Measurements from ENCODE around the gene PSMD8. TPM values are rescaled to one million over a fixed set of nuclear protein-coding genes. Genes with fewer than 3 reads are reported as not detected.

The PSMD8 gene
- total and polyA plus RNA-seq, 4 experiments from 2014 or later = 89.6 to 197 (median 134) TPM

- intact Hi-C loops (cut with micrococcal nuclease) = loop anchor here (10.0 kb wide), 2 partner anchors 236 to 474 kb away; partner anchors contain the start of genes EIF3K, MAP4K1, SIPA1L3 and WDR87
- CTCF ChIA-PET (ENCODE audit: partially characterized antibody) = no interaction called here
These were observed 4.5 kb downstream of the PSMD8 start for GRCh38 chr19:38378866-38379265.

GRCh38 chr19:38381138-38381537 lies 6.8 kb downstream of the PSMD8 start:
- intact Hi-C loops (cut with micrococcal nuclease) = no loop called here
- Histone ChIP-seq H3K4me3 (ENCODE audit: low read length in 2 of 2) (no peak overlapping the region), H3K4me1 (ENCODE audit: insufficient read depth, low read length) (peaks cover 12% of the 10 kb centered on the region), H3K27me3 (ENCODE audit: insufficient read depth, low read length) (no peaks in the 10 kb centered on the region), H3K9me3 (ENCODE audit: control insufficient read depth in 1 of 2, low read length in 2 of 2) (no peaks in the 10 kb centered on the region), H3K36me3 (ENCODE audit: insufficient read depth, low read length) (peaks cover 58% of the 10 kb centered on the region), H3K27ac (ENCODE audit: low read depth, low read length) (no peak overlapping the region)
- no peak for DNase-seq
- no peak overlapping the region for H3K4me3 Mint-ChIP-seq
- no peak overlapping the region for H3K27ac Mint-ChIP-seq
- peaks cover 0 to 5% of the 10 kb centered on the region in 2 donors for H3K27me3 Mint-ChIP-seq
- ChIA-PET POLR2A (ENCODE audit: partially characterized antibody) (no interaction called here), CTCF (ENCODE audit: partially characterized antibody) (interaction anchor here (1.9 kb wide), 1 partner anchor 21 kb away, joined by 5 read pairs; the partner anchor contains the start of gene FAM98C)
- peaks cover 7 to 22% (median 12%) of the 10 kb centered on the region in 4 donors for H3K4me1 Mint-ChIP-seq
- no peaks in the 10 kb centered on the region for H3K9me3 Mint-ChIP-seq
- peaks cover 40 to 50% of the 10 kb centered on the region in 2 donors for H3K36me3 Mint-ChIP-seq

More at GRCh38 chr19:38378866-38379265, 4.5 kb downstream of the PSMD8 start:
- Mint-ChIP-seq H3K36me3 (peaks cover 48 to 58% of the 10 kb centered on the region in 2 donors), H3K27ac (peak overlapping the region in 1 of 7 donors; percentile 57), H3K27me3 (peaks cover 0 to 2% of the 10 kb centered on the region in 2 donors), H3K4me1 (peaks cover 19 to 38% (median 26%) of the 10 kb centered on the region in 4 donors), H3K4me3 (no peak overlapping the region), H3K9me3 (no peaks in the 10 kb centered on the region)
- Histone ChIP-seq H3K4me3 (ENCODE audit: low read length in 2 of 2) (no peak overlapping the region), H3K4me1 (ENCODE audit: insufficient read depth, low read length) (peaks cover 27% of the 10 kb centered on the region), H3K27me3 (ENCODE audit: insufficient read depth, low read length) (no peaks in the 10 kb centered on the region), H3K9me3 (ENCODE audit: control insufficient read depth in 1 of 2, low read length in 2 of 2) (no peaks in the 10 kb centered on the region), H3K36me3 (ENCODE audit: insufficient read depth, low read length) (peaks cover 55% of the 10 kb centered on the region), H3K27ac (ENCODE audit: low read depth, low read length) (no peak overlapping the region)
- no peak for DNase-seq
- POLR2A ChIA-PET (ENCODE audit: partially characterized antibody) = interaction anchor here (1.6 to 5.7 kb wide), 2 partner anchors 10 to 16 kb away, joined by 3 to 78 read pairs; partner anchors contain the start of genes GGN and SPRED3

- ChIA-PET POLR2A (ENCODE audit: partially characterized antibody) (no interaction called here), CTCF (ENCODE audit: partially characterized antibody) (no interaction called here)
- Histone ChIP-seq H3K27ac (ENCODE audit: low read depth, low read length) (no peak overlapping the region), H3K9me3 (ENCODE audit: control insufficient read depth in 1 of 2, low read length in 2 of 2) (no peaks in the 10 kb centered on the region), H3K27me3 (ENCODE audit: insufficient read depth, low read length) (no peaks in the 10 kb centered on the region), H3K4me1 (ENCODE audit: insufficient read depth, low read length) (peaks cover 20% of the 10 kb centered on the region), H3K4me3 (ENCODE audit: low read length in 2 of 2) (no peak overlapping the region), H3K36me3 (ENCODE audit: insufficient read depth, low read length) (peaks cover 47% of the 10 kb centered on the region)
- Mint-ChIP-seq H3K27me3 (peaks cover 0 to 11% of the 10 kb centered on the region in 2 donors), H3K4me1 (peaks cover 10 to 27% (median 14%) of the 10 kb centered on the region in 4 donors), H3K27ac (no peak overlapping the region), H3K4me3 (no peak overlapping the region), H3K9me3 (no peaks in the 10 kb centered on the region), H3K36me3 (peaks cover 35 to 49% of the 10 kb centered on the region in 2 donors)
- intact Hi-C loops (cut with micrococcal nuclease) = no loop called here
- DNase-seq = peak in 1 of 5 donors; percentile 15
These were observed 8.8 kb downstream of the PSMD8 start for GRCh38 chr19:38383184-38383583.

- no peak overlapping the region for H3K4me3 Mint-ChIP-seq
- H3K27me3 Mint-ChIP-seq = peaks cover 0 to 11% of the 10 kb centered on the region in 2 donors
- peaks cover 47% of the 10 kb centered on the region for H3K36me3 ChIP-seq (ENCODE audit: insufficient read depth, low read length)
These were observed 9.4 kb downstream of the PSMD8 start for GRCh38 chr19:38383743-38384142.

GRCh38 chr19:38384209-38385027 lies 10.0 kb downstream of the PSMD8 start:
- intact Hi-C loops (cut with micrococcal nuclease) = no loop called here
- H3K36me3 Mint-ChIP-seq = peaks cover 33 to 44% of the 10 kb centered on the region in 2 donors
- CTCF ChIA-PET (ENCODE audit: partially characterized antibody) = interaction anchor here (1.5 kb wide), 1 partner anchor 140 kb away, joined by 3 read pairs; no protein-coding TSS in a partner anchor

More at GRCh38 chr19:38383743-38384142, 9.4 kb downstream of the PSMD8 start:
- ChIA-PET CTCF (ENCODE audit: partially characterized antibody) (no interaction called here), POLR2A (ENCODE audit: partially characterized antibody) (interaction anchor here (1.1 to 2.6 kb wide), 2 partner anchors 9 to 19 kb away, joined by 5 to 17 read pairs; partner anchors contain the start of genes FAM98C and PSMD8)
- Histone ChIP-seq H3K9me3 (ENCODE audit: control insufficient read depth in 1 of 2, low read length in 2 of 2) (no peaks in the 10 kb centered on the region), H3K27ac (ENCODE audit: low read depth, low read length) (no peak overlapping the region), H3K4me3 (ENCODE audit: low read length in 2 of 2) (no peak overlapping the region), H3K4me1 (ENCODE audit: insufficient read depth, low read length) (peaks cover 24% of the 10 kb centered on the region), H3K27me3 (ENCODE audit: insufficient read depth, low read length) (no peaks in the 10 kb centered on the region)
- Mint-ChIP-seq H3K9me3 (no peaks in the 10 kb centered on the region), H3K4me1 (peaks cover 10 to 29% (median 15%) of the 10 kb centered on the region in 4 donors), H3K27ac (no peak overlapping the region), H3K36me3 (peaks cover 35 to 49% of the 10 kb centered on the region in 2 donors)
- intact Hi-C loops (cut with micrococcal nuclease) = no loop called here
- peak in 1 of 5 donors; percentile 4 for DNase-seq

GRCh38 chr19:38385057-38385803 lies 10.9 kb downstream of the PSMD8 start:
- no peak overlapping the region for H3K4me3 ChIP-seq (ENCODE audit: low read length in 2 of 2)
- intact Hi-C loops (cut with micrococcal nuclease) = no loop called here
- no peak overlapping the region for H3K27ac ChIP-seq (ENCODE audit: low read depth, low read length)
- peak overlapping the region in 3 of 8 donors; percentile 15 to 59 (median 46) for H3K4me3 Mint-ChIP-seq
- POLR2A ChIA-PET (ENCODE audit: partially characterized antibody) = interaction anchor here (1.1 to 2.6 kb wide), 4 partner anchors 9 to 18 kb away, joined by 5 to 17 read pairs (median 10); partner anchors contain the start of genes FAM98C and PSMD8
- H3K36me3 Mint-ChIP-seq = peaks cover 27 to 38% of the 10 kb centered on the region in 2 donors
- peak overlapping the region in 1 of 7 donors; percentile 62 for H3K27ac Mint-ChIP-seq
- CTCF ChIA-PET (ENCODE audit: partially characterized antibody) = interaction anchor here (1.5 kb wide), 1 partner anchor 141 kb away, joined by 3 read pairs; no protein-coding TSS in a partner anchor
- H3K27me3 ChIP-seq (ENCODE audit: insufficient read depth, low read length) = no peaks in the 10 kb centered on the region
- peaks cover 31% of the 10 kb centered on the region for H3K4me1 ChIP-seq (ENCODE audit: insufficient read depth, low read length)
- peak in 1 of 5 donors; percentile 44 for DNase-seq
- H3K9me3 Mint-ChIP-seq = no peaks in the 10 kb centered on the region
- H3K27me3 Mint-ChIP-seq = peaks cover 0 to 11% of the 10 kb centered on the region in 2 donors
- H3K9me3 ChIP-seq (ENCODE audit: control insufficient read depth in 1 of 2, low read length in 2 of 2) = no peaks in the 10 kb centered on the region
- peaks cover 36% of the 10 kb centered on the region for H3K36me3 ChIP-seq (ENCODE audit: insufficient read depth, low read length)
- peaks cover 12 to 38% (median 18%) of the 10 kb centered on the region in 4 donors for H3K4me1 Mint-ChIP-seq

More at GRCh38 chr19:38384209-38385027, 10.0 kb downstream of the PSMD8 start:
- DNase-seq = peak in 1 of 5 donors; percentile 15
- POLR2A ChIA-PET (ENCODE audit: partially characterized antibody) = interaction anchor here (1.1 to 2.6 kb wide), 4 partner anchors 8 to 18 kb away, joined by 5 to 17 read pairs (median 10); partner anchors contain the start of genes FAM98C and PSMD8
- Mint-ChIP-seq H3K4me3 (peak overlapping the region in 1 of 8 donors; percentile 46), H3K27me3 (peaks cover 0 to 11% of the 10 kb centered on the region in 2 donors), H3K9me3 (no peaks in the 10 kb centered on the region), H3K27ac (peak overlapping the region in 2 of 7 donors; percentile 55 to 62), H3K4me1 (peaks cover 11 to 32% (median 18%) of the 10 kb centered on the region in 4 donors)
- no peaks in the 10 kb centered on the region for H3K27me3 ChIP-seq (ENCODE audit: insufficient read depth, low read length)
- peaks cover 30% of the 10 kb centered on the region for H3K4me1 ChIP-seq (ENCODE audit: insufficient read depth, low read length)
- H3K4me3 ChIP-seq (ENCODE audit: low read length in 2 of 2) = no peak overlapping the region
- H3K27ac ChIP-seq (ENCODE audit: low read depth, low read length) = no peak overlapping the region
- no peaks in the 10 kb centered on the region for H3K9me3 ChIP-seq (ENCODE audit: control insufficient read depth in 1 of 2, low read length in 2 of 2)
- H3K36me3 ChIP-seq (ENCODE audit: insufficient read depth, low read length) = peaks cover 40% of the 10 kb centered on the region
